Measurements from ENCODE around the gene DCDC2C.

The DCDC2C gene

GRCh38 chr2:3751251-3751650 lies 47.9 kb downstream of the DCDC2C start:
- no peak for TF ChIP-seq CTCF (IDR thresholded peaks at IDR 0.05; ENCODE audit: low read depth, low read length)
- DNase-seq (ENCODE audit: low read depth in 2 of 2) = no peak
- H3K4me3 ChIP-seq (replicated peaks in 1 of 2; ENCODE audit: low read depth in 2 of 2, low read length in 2 of 2) = no peak overlapping the region

- DNase-seq (ENCODE audit: low read depth in 2 of 2) = no peak
- no peak overlapping the region for H3K4me3 ChIP-seq (replicated peaks in 1 of 2; ENCODE audit: low read depth in 2 of 2, low read length in 2 of 2)
- no peak for TF ChIP-seq CTCF (IDR thresholded peaks at IDR 0.05; ENCODE audit: low read depth, low read length)
Observed at GRCh38 chr2:3751806-3752205, 48.4 kb downstream of the DCDC2C start.

GRCh38 chr2:3752376-3752775 lies 49.0 kb downstream of the DCDC2C start:
- no peak overlapping the region for H3K4me3 ChIP-seq (replicated peaks in 1 of 2; ENCODE audit: low read depth in 2 of 2, low read length in 2 of 2)
- DNase-seq (ENCODE audit: low read depth in 2 of 2) = no peak
- no peak for TF ChIP-seq CTCF (IDR thresholded peaks at IDR 0.05; ENCODE audit: low read depth, low read length)

GRCh38 chr2:3753561-3753960 lies 50.2 kb downstream of the DCDC2C start:
- no peak for DNase-seq (ENCODE audit: low read depth in 2 of 2)
- no peak for TF ChIP-seq CTCF (IDR thresholded peaks at IDR 0.05; ENCODE audit: low read depth, low read length)
- H3K4me3 ChIP-seq (replicated peaks in 1 of 2; ENCODE audit: low read depth in 2 of 2, low read length in 2 of 2) = no peak overlapping the region

- no peak for TF ChIP-seq CTCF (IDR thresholded peaks at IDR 0.05; ENCODE audit: low read depth, low read length)
- DNase-seq (ENCODE audit: low read depth in 2 of 2) = no peak
- no peak overlapping the region for H3K4me3 ChIP-seq (replicated peaks in 1 of 2; ENCODE audit: low read depth in 2 of 2, low read length in 2 of 2)
Observed at GRCh38 chr2:3754280-3754679, 50.9 kb downstream of the DCDC2C start.

- no peak for DNase-seq (ENCODE audit: low read depth in 2 of 2)
- no peak for TF ChIP-seq CTCF (IDR thresholded peaks at IDR 0.05; ENCODE audit: low read depth, low read length)
- no peak overlapping the region for H3K4me3 ChIP-seq (replicated peaks in 1 of 2; ENCODE audit: low read depth in 2 of 2, low read length in 2 of 2)
Observed at GRCh38 chr2:3754795-3755194, 51.4 kb downstream of the DCDC2C start.

GRCh38 chr2:3755277-3755676 lies 51.9 kb downstream of the DCDC2C start:
- no peak for DNase-seq (ENCODE audit: low read depth in 2 of 2)
- no peak overlapping the region for H3K4me3 ChIP-seq (replicated peaks in 1 of 2; ENCODE audit: low read depth in 2 of 2, low read length in 2 of 2)
- TF ChIP-seq CTCF (IDR thresholded peaks at IDR 0.05; ENCODE audit: low read depth, low read length) = no peak

All from cardiac fibroblast (primary cell).